ENCODE data around the gene SEMA7A.

The SEMA7A gene

GRCh38 chr15:74384881-74385643 is 48.7 kb downstream of the SEMA7A start:
- no peak for DNase-seq

- DNase-seq: no peak
Measured at GRCh38 chr15:74384566-74384880, 49.2 kb downstream of the SEMA7A start.

- DNase-seq: no peak
Measured at GRCh38 chr15:74383695-74384565, 49.8 kb downstream of the SEMA7A start.

GRCh38 chr15:74383286-74383685 is 50.5 kb downstream of the SEMA7A start:
- no peak for DNase-seq

GRCh38 chr15:74382004-74382816 is 51.5 kb downstream of the SEMA7A start:
- DNase-seq: peak; percentile 8

GRCh38 chr15:74381481-74381880 is 52.3 kb downstream of the SEMA7A start:
- no peak for DNase-seq

- no peak for DNase-seq
Measured at GRCh38 chr15:74381190-74381453, 52.6 kb downstream of the SEMA7A start.

- no peak for DNase-seq
Measured at GRCh38 chr15:74380361-74381189, 53.2 kb downstream of the SEMA7A start.

- no peak for DNase-seq
Measured at GRCh38 chr15:74378848-74379247, 54.9 kb downstream of the SEMA7A start.

GRCh38 chr15:74377831-74378766 is 55.7 kb downstream of the SEMA7A start:
- DNase-seq: no peak

- no peak for DNase-seq
Measured at GRCh38 chr15:74376825-74377581, 56.8 kb downstream of the SEMA7A start.

- DNase-seq: no peak
Measured at GRCh38 chr15:74376226-74376625, 57.5 kb downstream of the SEMA7A start.

GRCh38 chr15:74375303-74375693 is 58.5 kb downstream of the SEMA7A start:
- DNase-seq: peak; percentile 55

GRCh38 chr15:74374648-74375302 is 59.0 kb downstream of the SEMA7A start:
- peak; percentile 86 for DNase-seq

GRCh38 chr15:74373731-74374647 is 59.8 kb downstream of the SEMA7A start:
- peak; percentile 86 for DNase-seq

- DNase-seq: no peak
Measured at GRCh38 chr15:74373056-74373650, 60.6 kb downstream of the SEMA7A start.

GRCh38 chr15:74370471-74370870 is 63.3 kb downstream of the SEMA7A start:
- DNase-seq: no peak

- DNase-seq: no peak
Measured at GRCh38 chr15:74369756-74370155, 64.0 kb downstream of the SEMA7A start.

All from NCI-H1417 treated with DMSO at 0.1 percent for 48 hours (cell line).